Keratinocyte (primary cell): Measurements from ENCODE around the gene ARCN1.

Experiments
- EZH2 ChIP-seq: IDR thresholded peaks from one replicate; pipeline ENCODE4 v1.6.1; 2012; ENCODE audit warnings: inconsistent platforms, mild to moderate bottlenecking, low read length, moderate library complexity
- TF ChIP-seq, protein P1 (sequence below), 3 experiments: IDR thresholded peaks in 1 of 3; conservative IDR thresholded peaks in 1 of 3; optimal IDR thresholded peaks in 1 of 3; 2 replicates in 2 of 3; 3 replicates in 1 of 3; pipeline versions ENCODE3 to v1.5.1; 2011; ENCODE audit warnings: low read length in 3 of 3, mild to moderate bottlenecking in 3 of 3, moderate library complexity in 2 of 3, control low read depth in 1 of 3, inconsistent platforms in 1 of 3; ENCODE audit not compliant: insufficient read depth in 2 of 3; ENCODE audit errors: extremely low read depth in 1 of 3

DNA sequence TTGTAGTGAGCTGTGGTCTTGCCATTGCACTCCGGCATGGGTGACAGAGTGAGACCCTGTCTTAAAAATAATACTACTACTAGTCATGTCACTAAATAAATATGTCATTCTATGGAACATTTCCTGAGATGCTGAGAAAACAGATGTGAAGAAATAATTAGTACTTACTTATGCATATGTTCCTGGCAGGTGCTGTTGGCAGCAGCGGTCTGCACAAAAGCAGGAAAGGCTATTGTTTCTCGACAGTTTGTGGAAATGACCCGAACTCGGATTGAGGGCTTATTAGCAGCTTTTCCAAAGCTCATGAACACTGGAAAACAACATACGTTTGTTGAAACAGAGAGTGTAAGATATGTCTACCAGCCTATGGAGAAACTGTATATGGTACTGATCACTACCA is 8.8 kb downstream of the ARCN1 start:
- TF ChIP-seq, protein P1, sequence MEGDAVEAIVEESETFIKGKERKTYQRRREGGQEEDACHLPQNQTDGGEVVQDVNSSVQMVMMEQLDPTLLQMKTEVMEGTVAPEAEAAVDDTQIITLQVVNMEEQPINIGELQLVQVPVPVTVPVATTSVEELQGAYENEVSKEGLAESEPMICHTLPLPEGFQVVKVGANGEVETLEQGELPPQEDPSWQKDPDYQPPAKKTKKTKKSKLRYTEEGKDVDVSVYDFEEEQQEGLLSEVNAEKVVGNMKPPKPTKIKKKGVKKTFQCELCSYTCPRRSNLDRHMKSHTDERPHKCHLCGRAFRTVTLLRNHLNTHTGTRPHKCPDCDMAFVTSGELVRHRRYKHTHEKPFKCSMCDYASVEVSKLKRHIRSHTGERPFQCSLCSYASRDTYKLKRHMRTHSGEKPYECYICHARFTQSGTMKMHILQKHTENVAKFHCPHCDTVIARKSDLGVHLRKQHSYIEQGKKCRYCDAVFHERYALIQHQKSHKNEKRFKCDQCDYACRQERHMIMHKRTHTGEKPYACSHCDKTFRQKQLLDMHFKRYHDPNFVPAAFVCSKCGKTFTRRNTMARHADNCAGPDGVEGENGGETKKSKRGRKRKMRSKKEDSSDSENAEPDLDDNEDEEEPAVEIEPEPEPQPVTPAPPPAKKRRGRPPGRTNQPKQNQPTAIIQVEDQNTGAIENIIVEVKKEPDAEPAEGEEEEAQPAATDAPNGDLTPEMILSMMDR (optimal IDR thresholded peaks at IDR 0.05 in 1 of 3, IDR thresholded peaks at IDR 0.05 in 1 of 3, conservative IDR thresholded peaks at IDR 0.05 in 1 of 3; ENCODE audit: extremely low read depth in 1 of 3, insufficient read depth in 2 of 3, low read length in 3 of 3) = no peak
- no peak for TF ChIP-seq EZH2
